ENCODE results near the gene SCN8A.

The SCN8A gene

GRCh38 chr12:51825216-51825615 lies 234.2 kb downstream of the SCN8A start:
- Histone ChIP-seq H3K9me2 (replicated peaks; ENCODE audit: insufficient read depth, low read length) (no peaks in the 10 kb centered on the region), H3K9me3 (replicated peaks; ENCODE audit: insufficient read depth, low read length) (no peaks in the 10 kb centered on the region), H3K4me3 (ENCODE audit: low read length) (no peak overlapping the region), H3K36me3 (replicated peaks; ENCODE audit: insufficient read depth, low read length) (no peaks in the 10 kb centered on the region), H3K27me3 (replicated peaks; ENCODE audit: insufficient read depth, low read length) (peaks cover 62% of the 10 kb centered on the region), H2AFZ (ENCODE audit: low read length) (no peak overlapping the region), H4K20me1 (ENCODE audit: insufficient read depth, low read length) (no peaks in the 10 kb centered on the region), H3F3A (ENCODE audit: insufficient read depth, low read length) (no peaks in the 10 kb centered on the region), H3K4me1 (ENCODE audit: low read length) (peaks cover 8% of the 10 kb centered on the region; the same call in 1 of the 2 replicates), H3K27ac (ENCODE audit: low read length) (no peak overlapping the region), H3K4me2 (ENCODE audit: low read depth, low read length) (no peak overlapping the region), H3K79me2 (ENCODE audit: low read length) (no peaks in the 10 kb centered on the region), H3K9ac (ENCODE audit: low read length) (no peak overlapping the region)
- no peak for DNase-seq
- TF ChIP-seq CTCF (IDR thresholded peaks at IDR 0.05; ENCODE audit: low read length) (no peak), EZH2phosphoT487 (IDR thresholded peaks at IDR 0.05; ENCODE audit: low read length) (no peak), EZH2 (optimal IDR thresholded peaks at IDR 0.05; ENCODE audit: low read depth, low read length) (no peak)

GRCh38 chr12:51826881-51827280 lies 235.8 kb downstream of the SCN8A start:
- no peak for DNase-seq
- H2AFZ ChIP-seq (ENCODE audit: low read length): no peak overlapping the region
- peaks cover 68% of the 10 kb centered on the region for H3K27me3 ChIP-seq (replicated peaks; ENCODE audit: insufficient read depth, low read length)
- no peaks in the 10 kb centered on the region for H3K36me3 ChIP-seq (replicated peaks; ENCODE audit: insufficient read depth, low read length)
- H4K20me1 ChIP-seq (ENCODE audit: insufficient read depth, low read length): no peaks in the 10 kb centered on the region
- no peaks in the 10 kb centered on the region for H3K79me2 ChIP-seq (ENCODE audit: low read length)
- TF ChIP-seq EZH2phosphoT487 (IDR thresholded peaks at IDR 0.05; ENCODE audit: low read length) (no peak), CTCF (IDR thresholded peaks at IDR 0.05; ENCODE audit: low read length) (no peak), EZH2 (optimal IDR thresholded peaks at IDR 0.05; ENCODE audit: low read depth, low read length) (no peak)
- no peaks in the 10 kb centered on the region for H3K9me2 ChIP-seq (replicated peaks; ENCODE audit: insufficient read depth, low read length)
- no peak overlapping the region for H3K9ac ChIP-seq (ENCODE audit: low read length)
- H3K4me3 ChIP-seq (ENCODE audit: low read length): no peak overlapping the region
- H3F3A ChIP-seq (ENCODE audit: insufficient read depth, low read length): no peaks in the 10 kb centered on the region
- H3K27ac ChIP-seq (ENCODE audit: low read length): no peak overlapping the region
- no peak overlapping the region for H3K4me2 ChIP-seq (ENCODE audit: low read depth, low read length)
- no peaks in the 10 kb centered on the region for H3K9me3 ChIP-seq (replicated peaks; ENCODE audit: insufficient read depth, low read length)
- H3K4me1 ChIP-seq (ENCODE audit: low read length): peaks cover 8% of the 10 kb centered on the region; the same call in 1 of the 2 replicates

- no peaks in the 10 kb centered on the region for H3K9me2 ChIP-seq (replicated peaks; ENCODE audit: insufficient read depth, low read length)
- no peak for TF ChIP-seq EZH2phosphoT487 (IDR thresholded peaks at IDR 0.05; ENCODE audit: low read length)
- no peak for TF ChIP-seq CTCF (IDR thresholded peaks at IDR 0.05; ENCODE audit: low read length)
- no peak for TF ChIP-seq EZH2 (optimal IDR thresholded peaks at IDR 0.05; ENCODE audit: low read depth, low read length)
- H4K20me1 ChIP-seq (ENCODE audit: insufficient read depth, low read length): no peaks in the 10 kb centered on the region
- H3K9me3 ChIP-seq (replicated peaks; ENCODE audit: insufficient read depth, low read length): no peaks in the 10 kb centered on the region
- no peak overlapping the region for H3K4me3 ChIP-seq (ENCODE audit: low read length)
- no peak overlapping the region for H3K4me2 ChIP-seq (ENCODE audit: low read depth, low read length)
- no peak overlapping the region for H3K9ac ChIP-seq (ENCODE audit: low read length)
- no peak overlapping the region for H3K27ac ChIP-seq (ENCODE audit: low read length)
- H3K4me1 ChIP-seq (ENCODE audit: low read length): peaks cover 18% of the 10 kb centered on the region
- H3K79me2 ChIP-seq (ENCODE audit: low read length): no peaks in the 10 kb centered on the region
- 0 out of 2 replicates have a peak, but pooled peaks cover 5% of the 10 kb centered on the region for H3F3A ChIP-seq (ENCODE audit: insufficient read depth, low read length)
- H3K36me3 ChIP-seq (replicated peaks; ENCODE audit: insufficient read depth, low read length): no peaks in the 10 kb centered on the region
- H2AFZ ChIP-seq (ENCODE audit: low read length): no peak overlapping the region
- no peak for DNase-seq
- peaks cover 66% of the 10 kb centered on the region for H3K27me3 ChIP-seq (replicated peaks; ENCODE audit: insufficient read depth, low read length)
Measured at GRCh38 chr12:51827925-51828818, 237.1 kb downstream of the SCN8A start.

All from MM.1S (cell line).